ENCODE measurements around the gene TACC3. TPM values are rescaled to one million over a fixed set of nuclear protein-coding genes. Genes with fewer than 3 reads are reported as not detected.

The TACC3 gene
- total and polyA plus RNA-seq, 2 experiments from 2014 or later: 9.7 to 18.2 TPM

DNA sequence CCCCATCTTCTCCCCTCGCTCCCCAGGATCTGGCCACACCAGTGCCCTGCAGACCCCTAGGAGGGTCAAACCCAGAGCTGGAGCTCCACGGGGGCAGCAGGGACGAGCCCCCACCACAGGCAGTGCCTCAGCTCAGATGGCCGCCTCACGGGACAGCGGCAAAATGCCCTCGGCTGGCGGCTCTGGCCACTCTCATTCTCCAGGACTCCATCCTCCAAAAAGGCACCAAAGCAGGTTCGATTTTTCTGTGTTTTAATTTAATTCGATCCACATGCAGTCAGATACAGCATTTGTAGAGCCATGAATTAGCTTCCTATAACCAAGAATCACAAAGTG is 45.6 kb upstream of the TACC3 start:
- Histone ChIP-seq H3K9me2 (ENCODE audit: insufficient read depth) (no peaks in the 10 kb centered on the region), H3K27me3 (replicated peaks; ENCODE audit: insufficient read depth) (no peaks in the 10 kb centered on the region), H2AFZ (no peak overlapping the region), H3K4me2 (ENCODE audit: unreplicated experiment) (no peak overlapping the region), H3K4me3 (no peak overlapping the region), H3K36me3 (ENCODE audit: low read depth) (no peaks in the 10 kb centered on the region), H3K27ac (no peak overlapping the region), H3F3A (ENCODE audit: insufficient read depth) (no peaks in the 10 kb centered on the region), H4K20me1 (ENCODE audit: insufficient read depth) (no peaks in the 10 kb centered on the region), H3K9me3 (ENCODE audit: low read depth) (no peaks in the 10 kb centered on the region), H3K79me2 (ENCODE audit: insufficient read depth) (no peaks in the 10 kb centered on the region), H3K4me1 (ENCODE audit: insufficient read depth) (no peaks in the 10 kb centered on the region), H3K9ac (no peak overlapping the region)
- WGBS, 2 experiments (ENCODE audit: low coverage in 1 of 2, low lambda C conversion rate in 2 of 2, missing lambda C conversion rate in 2 of 2): 72 to 78% methylated on average over 10 of the region's 10 CpGs
- TF ChIP-seq EZH2 (IDR thresholded peaks at IDR 0.05; ENCODE audit: insufficient read depth, poor library complexity, severe bottlenecking): no peak
- no peak for TF ChIP-seq EZH2phosphoT487 (IDR thresholded peaks at IDR 0.05; ENCODE audit: insufficient read depth, low read depth)
- DNase-seq: no peak
- in situ Hi-C loops (cut with MboI): no loop called here

DNA sequence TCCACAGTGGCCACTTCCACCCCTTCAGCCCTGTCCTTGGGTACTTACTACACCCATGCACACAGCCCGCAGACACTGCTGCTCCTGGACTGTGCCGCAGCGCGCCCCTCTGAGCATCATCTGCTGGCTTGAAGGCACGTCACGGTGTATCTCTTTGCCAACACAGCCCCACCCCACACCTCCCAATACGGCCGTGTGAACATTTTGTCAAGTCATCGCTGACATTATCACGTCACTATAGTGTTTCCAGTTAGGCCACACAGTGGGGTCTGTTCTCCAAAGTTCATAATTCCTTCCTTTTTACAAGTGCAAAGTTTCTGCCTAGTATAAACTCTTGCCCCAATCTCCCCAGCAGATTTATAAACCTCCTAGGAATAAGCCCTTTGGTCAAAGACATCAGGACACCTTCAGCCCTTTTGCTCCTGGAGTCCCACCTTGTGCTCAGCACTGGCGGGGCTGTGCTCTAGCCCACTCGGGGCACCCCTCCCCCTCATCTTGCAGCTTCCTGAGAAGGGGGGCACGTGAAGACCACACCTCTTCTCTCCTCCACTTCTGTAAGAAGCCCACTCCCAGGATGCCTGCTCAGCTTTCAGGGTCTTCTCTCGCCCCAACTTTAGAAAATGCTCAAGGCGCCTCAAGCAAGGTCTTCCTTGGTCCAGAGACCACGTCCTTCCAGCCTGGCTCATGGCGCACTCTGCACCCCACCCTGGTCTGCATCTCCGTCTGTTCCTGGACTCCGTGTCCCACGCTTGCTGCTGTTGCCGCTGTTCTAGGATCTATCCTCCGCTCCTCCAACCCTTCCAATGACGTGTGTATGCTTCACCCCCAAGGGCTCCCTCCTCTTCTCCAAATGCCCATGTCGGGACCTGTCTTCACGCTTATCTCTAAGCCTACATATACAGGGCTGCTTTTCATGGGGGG is 44.5 kb upstream of the TACC3 start:
- Histone ChIP-seq H3K36me3 (ENCODE audit: low read depth) (no peaks in the 10 kb centered on the region), H3K27ac (no peak overlapping the region), H3F3A (ENCODE audit: insufficient read depth) (no peaks in the 10 kb centered on the region), H3K4me2 (ENCODE audit: unreplicated experiment) (no peak overlapping the region), H3K27me3 (replicated peaks; ENCODE audit: insufficient read depth) (no peaks in the 10 kb centered on the region), H3K79me2 (ENCODE audit: insufficient read depth) (no peaks in the 10 kb centered on the region), H4K20me1 (ENCODE audit: insufficient read depth) (no peaks in the 10 kb centered on the region), H3K4me1 (ENCODE audit: insufficient read depth) (no peaks in the 10 kb centered on the region), H3K4me3 (no peak overlapping the region), H3K9me3 (ENCODE audit: low read depth) (no peaks in the 10 kb centered on the region), H3K9me2 (ENCODE audit: insufficient read depth) (no peaks in the 10 kb centered on the region), H2AFZ (no peak overlapping the region), H3K9ac (no peak overlapping the region)
- in situ Hi-C loops (cut with MboI): no loop called here
- TF ChIP-seq EZH2phosphoT487 (IDR thresholded peaks at IDR 0.05; ENCODE audit: insufficient read depth, low read depth): no peak
- TF ChIP-seq EZH2 (IDR thresholded peaks at IDR 0.05; ENCODE audit: insufficient read depth, poor library complexity, severe bottlenecking): no peak
- WGBS, 2 experiments (ENCODE audit: low coverage in 1 of 2, low lambda C conversion rate in 2 of 2, missing lambda C conversion rate in 2 of 2): 81 to 82% methylated on average over 25 of the region's 25 CpGs
- no peak for DNase-seq

DNA sequence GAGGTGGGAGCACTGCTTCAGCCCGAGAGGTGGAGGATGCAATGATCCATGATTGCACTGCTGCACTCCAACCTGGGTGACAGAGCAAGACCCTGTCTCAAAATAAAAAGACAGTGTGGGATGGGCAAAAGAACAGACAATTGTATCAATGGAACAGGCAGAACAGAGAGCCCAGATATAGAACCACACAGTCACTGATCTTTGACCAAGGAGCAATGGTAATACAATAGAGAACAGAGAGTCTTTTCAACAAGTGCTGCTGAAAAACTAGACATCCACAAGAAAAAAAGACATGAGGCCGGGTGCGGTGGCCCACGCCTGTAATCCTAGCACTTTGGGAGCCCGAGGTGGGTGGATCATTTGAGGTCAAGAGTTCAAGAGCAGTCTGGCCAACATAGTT is 43.1 kb upstream of the TACC3 start:
- H4K20me1 ChIP-seq (ENCODE audit: insufficient read depth): no peaks in the 10 kb centered on the region
- DNase-seq: no peak
- TF ChIP-seq EZH2 (IDR thresholded peaks at IDR 0.05; ENCODE audit: insufficient read depth, poor library complexity, severe bottlenecking): no peak
- TF ChIP-seq EZH2phosphoT487 (IDR thresholded peaks at IDR 0.05; ENCODE audit: insufficient read depth, low read depth): no peak
- no peaks in the 10 kb centered on the region for H3K79me2 ChIP-seq (ENCODE audit: insufficient read depth)
- no peaks in the 10 kb centered on the region for H3K4me1 ChIP-seq (ENCODE audit: insufficient read depth)
- no peaks in the 10 kb centered on the region for H3K9me2 ChIP-seq (ENCODE audit: insufficient read depth)
- no peak overlapping the region for H3K4me2 ChIP-seq (ENCODE audit: unreplicated experiment)
- H3F3A ChIP-seq (ENCODE audit: insufficient read depth): peaks cover 11% of the 10 kb centered on the region
- WGBS, 2 experiments (ENCODE audit: low coverage in 1 of 2, low lambda C conversion rate in 2 of 2, missing lambda C conversion rate in 2 of 2): 79 to 82% methylated on average over 5 of the region's 5 CpGs
- H3K27ac ChIP-seq: no peak overlapping the region
- in situ Hi-C loops (cut with MboI): no loop called here
- no peak overlapping the region for H3K9ac ChIP-seq
- H3K36me3 ChIP-seq (ENCODE audit: low read depth): no peaks in the 10 kb centered on the region
- no peak overlapping the region for H3K4me3 ChIP-seq
- no peaks in the 10 kb centered on the region for H3K27me3 ChIP-seq (replicated peaks; ENCODE audit: insufficient read depth)
- no peak overlapping the region for H2AFZ ChIP-seq
- no peaks in the 10 kb centered on the region for H3K9me3 ChIP-seq (ENCODE audit: low read depth)

DNA sequence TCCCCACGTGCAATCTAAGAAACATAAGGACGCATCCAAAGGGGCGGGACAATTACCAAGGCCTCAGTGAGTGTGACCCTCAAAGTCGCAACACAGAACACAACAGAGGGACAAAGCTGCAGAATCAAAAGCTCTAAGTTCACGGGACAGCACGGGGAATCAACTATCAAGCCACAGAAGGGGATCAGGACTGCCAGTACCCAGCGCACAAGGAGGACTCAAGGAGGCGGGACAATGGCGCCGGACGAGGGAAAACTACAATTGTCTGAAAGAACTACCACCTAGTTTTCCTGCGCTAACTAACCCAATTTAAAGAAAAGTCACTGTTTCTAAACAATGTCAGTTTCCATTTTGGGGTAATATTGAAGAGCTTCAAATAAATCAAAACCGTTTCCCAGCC is 38.5 kb upstream of the TACC3 start:
- no peak for DNase-seq
- H3K79me2 ChIP-seq (ENCODE audit: insufficient read depth): no peaks in the 10 kb centered on the region
- H3K27ac ChIP-seq: peak overlapping the region; percentile 84
- no peaks in the 10 kb centered on the region for H3K27me3 ChIP-seq (replicated peaks; ENCODE audit: insufficient read depth)
- peak overlapping the region; percentile 78 for H3K9ac ChIP-seq
- 95 to 96% methylated on average over 13 of the region's 13 CpGs for WGBS, 2 experiments (ENCODE audit: low coverage in 1 of 2, low lambda C conversion rate in 2 of 2, missing lambda C conversion rate in 2 of 2)
- no peaks in the 10 kb centered on the region for H3K4me1 ChIP-seq (ENCODE audit: insufficient read depth)
- no peaks in the 10 kb centered on the region for H3K36me3 ChIP-seq (ENCODE audit: low read depth)
- no peak for TF ChIP-seq EZH2phosphoT487 (IDR thresholded peaks at IDR 0.05; ENCODE audit: insufficient read depth, low read depth)
- TF ChIP-seq EZH2 (IDR thresholded peaks at IDR 0.05; ENCODE audit: insufficient read depth, poor library complexity, severe bottlenecking): no peak
- no peaks in the 10 kb centered on the region for H3K9me2 ChIP-seq (ENCODE audit: insufficient read depth)
- H2AFZ ChIP-seq: peak overlapping the region; percentile 79
- no peaks in the 10 kb centered on the region for H4K20me1 ChIP-seq (ENCODE audit: insufficient read depth)
- in situ Hi-C loops (cut with MboI): no loop called here
- no peaks in the 10 kb centered on the region for H3K9me3 ChIP-seq (ENCODE audit: low read depth)
- H3F3A ChIP-seq (ENCODE audit: insufficient read depth): peaks cover 17% of the 10 kb centered on the region
- peak overlapping the region; percentile 87 for H3K4me2 ChIP-seq (ENCODE audit: unreplicated experiment)
- peak overlapping the region; percentile 70 for H3K4me3 ChIP-seq

Measured in GM23248 (cell line).